Esophagus muscularis mucosa (tissue), 4 donors: ENCODE data around the gene CDK5R2. TPM values are rescaled to one million over a fixed set of nuclear protein-coding genes. Genes with fewer than 3 reads are reported as not detected.

Source experiments
- DNase-seq: peaks from one replicate; pipeline ENCODE4 v3.0.0-alpha.2; 2017; ENCODE audit errors: extremely low spot score
- H3K27ac ChIP-seq, 4 donors: fragments of 200-600 bp; sonication (generic); replicated peaks in 1 of 4; 1 replicate in 3 of 4; 2 replicates in 1 of 4; pipeline ENCODE4 v1.5.1; 2016 to 2019; ENCODE audit warnings: mild to moderate bottlenecking in 1 of 4
- H3K27me3 ChIP-seq, 4 donors: fragments of 200-600 bp; sonication (generic); one replicate each; pipeline versions ENCODE4 v1.5.1 to v1.6.0; 2016 to 2019
- H3K36me3 ChIP-seq, 4 donors: fragments of 200-600 bp; sonication (generic); one replicate each; pipeline ENCODE4 v1.5.1; 2016 to 2019
- H3K4me1 ChIP-seq, 4 donors: fragments of 200-600 bp; sonication (generic); one replicate each; pipeline ENCODE4 v1.5.1; 2016 to 2019
- H3K4me3 ChIP-seq, 4 donors: fragments of 200-600 bp; sonication (generic); 1 replicate in 2 of 4; 2 replicates in 2 of 4; pipeline ENCODE4 v1.5.1; 2016 to 2019; ENCODE audit warnings: mild to moderate bottlenecking in 4 of 4, moderate library complexity in 1 of 4
- H3K9me3 ChIP-seq, 4 donors: fragments of 200-600 bp; sonication (generic); 1 replicate in 3 of 4; 2 replicates in 1 of 4; pipeline ENCODE4 v1.5.1; 2016 to 2019
- EP300 ChIP-seq: sonication (generic); formaldehyde crosslinking; IDR thresholded peaks from one replicate; pipeline ENCODE4 v1.6.1; 2017; ENCODE audit warnings: antibody characterized with exemption
- POLR2A ChIP-seq: fragments of 450-650 bp; IDR thresholded peaks from one replicate; pipeline ENCODE4 v1.6.1; 2017; ENCODE audit warnings: antibody characterized with exemption, moderate library complexity, mild to moderate bottlenecking, low read depth
- POLR2AphosphoS5 ChIP-seq, 2 donors: sonication (generic); formaldehyde crosslinking; IDR thresholded peaks; one replicate each; pipeline ENCODE4 v1.6.1; 2017; ENCODE audit warnings: antibody characterized with exemption in 2 of 2
- WGBS: methylation state at CpG from one replicate; pipeline ENCODE4 v1.1.5; 2018; 5-methylcytosine and 5-hydroxymethylcytosine counted together
- intact Hi-C: fragments of 100-400 bp; cut with DNase I; formaldehyde crosslinking; loops from one replicate; pipeline ENCODE4 v1.15.1; 2023
- total RNA-seq, 4 donors: library from RNA; depleted of rRNA; stranded (reverse); fragments of >200 nt; gene quantifications; one replicate each; pipeline versions ENCODE4 v1.1.0 to v1.2.1, GENCODE V29; 2016
- TF ChIP-seq, protein P1 (sequence below), 3 experiments: fragments of 200-600 bp in 2 of 3; fragments of 450-650 bp in 1 of 3; sonication (generic) in 2 of 3; IDR thresholded peaks; one replicate each; pipeline ENCODE4 v1.5.1; 2017 to 2019; ENCODE audit warnings: antibody characterized with exemption in 3 of 3, mild to moderate bottlenecking in 2 of 3, moderate library complexity in 1 of 3

Gene CDK5R2
- total RNA-seq, 4 donors from 2014 or later, result under 0.01 to 0.52 (median 0.33) TPM; not detected in 1

DNA sequence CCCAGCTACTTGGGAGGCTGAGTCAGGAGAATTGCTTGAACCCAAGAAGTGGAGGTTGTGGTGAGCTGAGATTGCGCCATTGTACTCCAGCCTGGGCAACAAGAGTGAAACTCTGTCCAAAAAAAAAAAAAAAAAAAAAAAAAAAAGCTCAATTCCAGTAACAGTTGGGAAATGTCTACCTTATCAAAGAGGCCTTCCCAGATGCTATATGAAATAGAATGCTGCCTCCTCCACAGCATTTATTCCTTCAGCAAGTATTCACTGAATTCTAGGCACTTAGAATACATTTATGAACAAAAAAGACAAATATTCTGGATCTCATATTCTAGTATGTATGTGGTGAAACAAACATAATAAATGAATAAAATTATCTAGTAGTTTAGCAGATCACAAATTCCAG, 12.8 kb upstream of the CDK5R2 start:
- H3K27me3 ChIP-seq, result peaks cover 0 to 63% (median 3%) of the 10 kb centered on the region in 4 donors
- intact Hi-C loops, result no loop called here
- 69% methylated on average over 1 of the region's 1 CpG for WGBS

DNA sequence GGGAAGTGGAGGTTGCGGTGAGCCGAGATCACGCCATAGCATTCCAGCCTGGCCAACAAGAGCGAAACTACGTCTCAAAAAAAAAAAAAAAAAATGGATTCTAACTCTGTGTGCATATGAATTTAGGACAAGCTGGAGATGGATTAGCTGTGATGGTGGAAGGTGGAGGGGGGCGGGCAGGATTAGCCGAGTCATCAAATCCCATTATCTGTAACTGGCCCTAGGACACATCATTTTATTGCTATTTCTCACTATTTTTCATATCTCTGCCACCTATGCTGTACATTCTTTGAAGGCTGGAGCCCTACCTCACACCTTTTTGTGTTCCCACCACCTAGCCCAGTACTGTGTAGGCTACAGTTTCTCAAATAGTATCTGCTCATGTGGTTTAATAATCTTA, 7.3 kb upstream of the CDK5R2 start:
- no peak for TF ChIP-seq POLR2A
- TF ChIP-seq, protein P1, sequence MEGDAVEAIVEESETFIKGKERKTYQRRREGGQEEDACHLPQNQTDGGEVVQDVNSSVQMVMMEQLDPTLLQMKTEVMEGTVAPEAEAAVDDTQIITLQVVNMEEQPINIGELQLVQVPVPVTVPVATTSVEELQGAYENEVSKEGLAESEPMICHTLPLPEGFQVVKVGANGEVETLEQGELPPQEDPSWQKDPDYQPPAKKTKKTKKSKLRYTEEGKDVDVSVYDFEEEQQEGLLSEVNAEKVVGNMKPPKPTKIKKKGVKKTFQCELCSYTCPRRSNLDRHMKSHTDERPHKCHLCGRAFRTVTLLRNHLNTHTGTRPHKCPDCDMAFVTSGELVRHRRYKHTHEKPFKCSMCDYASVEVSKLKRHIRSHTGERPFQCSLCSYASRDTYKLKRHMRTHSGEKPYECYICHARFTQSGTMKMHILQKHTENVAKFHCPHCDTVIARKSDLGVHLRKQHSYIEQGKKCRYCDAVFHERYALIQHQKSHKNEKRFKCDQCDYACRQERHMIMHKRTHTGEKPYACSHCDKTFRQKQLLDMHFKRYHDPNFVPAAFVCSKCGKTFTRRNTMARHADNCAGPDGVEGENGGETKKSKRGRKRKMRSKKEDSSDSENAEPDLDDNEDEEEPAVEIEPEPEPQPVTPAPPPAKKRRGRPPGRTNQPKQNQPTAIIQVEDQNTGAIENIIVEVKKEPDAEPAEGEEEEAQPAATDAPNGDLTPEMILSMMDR (IDR thresholded peaks at IDR 0.05), result no peak
- no peak for TF ChIP-seq EP300
- TF ChIP-seq POLR2AphosphoS5 (IDR thresholded peaks at IDR 0.05), result no peak
- no peak overlapping the region for H3K4me3 ChIP-seq
- no peaks in the 10 kb centered on the region for H3K36me3 ChIP-seq
- H3K9me3 ChIP-seq, result no peaks in the 10 kb centered on the region
- no peaks in the 10 kb centered on the region for H3K4me1 ChIP-seq
- H3K27ac ChIP-seq, result no peak overlapping the region
- intact Hi-C loops, result no loop called here
- H3K27me3 ChIP-seq, result peaks cover 0 to 79% (median 0%) of the 10 kb centered on the region in 4 donors
- DNase-seq, result no peak
- 93% methylated on average over 7 of the region's 7 CpGs for WGBS

More for the DNA sequence above, 12.8 kb upstream of the CDK5R2 start:
- Histone ChIP-seq H3K4me1 (no peaks in the 10 kb centered on the region), H3K27ac (no peak overlapping the region), H3K9me3 (no peaks in the 10 kb centered on the region), H3K36me3 (no peaks in the 10 kb centered on the region), H3K4me3 (no peak overlapping the region)
- TF ChIP-seq EP300 (no peak), POLR2A (no peak), POLR2AphosphoS5 (IDR thresholded peaks at IDR 0.05) (no peak)
- TF ChIP-seq, protein P1 (IDR thresholded peaks at IDR 0.05), result no peak
- no peak for DNase-seq

DNA sequence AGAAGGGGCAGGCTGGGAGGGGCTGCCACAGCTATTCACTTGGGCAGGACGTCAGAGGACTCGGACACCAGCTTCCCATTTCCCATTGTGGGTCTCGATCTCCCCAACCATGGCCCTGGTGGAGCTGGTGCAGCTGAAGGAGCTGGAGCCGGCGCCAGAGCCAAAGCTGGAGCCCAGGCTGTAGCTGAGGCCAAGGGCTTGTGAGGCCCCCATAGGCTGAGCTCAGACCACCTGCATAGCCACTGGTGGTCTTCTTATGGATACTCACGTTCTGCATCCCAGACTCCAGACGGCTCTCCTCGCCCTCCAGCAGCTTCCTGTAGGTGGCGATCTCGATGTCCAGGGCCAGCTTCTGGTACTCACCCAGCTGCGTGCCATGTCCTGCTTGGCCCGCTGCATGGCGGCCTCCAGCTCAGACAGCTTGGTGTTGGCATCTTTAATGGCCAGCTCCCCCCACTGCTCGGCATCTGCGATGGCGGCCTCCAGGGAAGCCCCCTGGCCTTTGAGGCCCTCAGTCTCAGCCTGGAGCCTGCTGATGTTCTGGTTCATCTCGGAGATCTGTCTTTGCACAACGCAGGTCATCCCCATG, 6.0 kb upstream of the CDK5R2 start:
- Histone ChIP-seq H3K27me3 (peaks cover 0 to 81% (median 0%) of the 10 kb centered on the region in 4 donors), H3K4me3 (no peak overlapping the region), H3K27ac (no peak overlapping the region), H3K4me1 (no peaks in the 10 kb centered on the region), H3K36me3 (no peaks in the 10 kb centered on the region), H3K9me3 (no peaks in the 10 kb centered on the region)
- no peak for TF ChIP-seq EP300
- TF ChIP-seq POLR2A, result no peak
- TF ChIP-seq POLR2AphosphoS5 (IDR thresholded peaks at IDR 0.05), result no peak
- TF ChIP-seq, protein P1 (IDR thresholded peaks at IDR 0.05), result no peak
- intact Hi-C loops, result no loop called here
- 76% methylated on average over 7 of the region's 18 CpGs for WGBS
- no peak for DNase-seq

DNA sequence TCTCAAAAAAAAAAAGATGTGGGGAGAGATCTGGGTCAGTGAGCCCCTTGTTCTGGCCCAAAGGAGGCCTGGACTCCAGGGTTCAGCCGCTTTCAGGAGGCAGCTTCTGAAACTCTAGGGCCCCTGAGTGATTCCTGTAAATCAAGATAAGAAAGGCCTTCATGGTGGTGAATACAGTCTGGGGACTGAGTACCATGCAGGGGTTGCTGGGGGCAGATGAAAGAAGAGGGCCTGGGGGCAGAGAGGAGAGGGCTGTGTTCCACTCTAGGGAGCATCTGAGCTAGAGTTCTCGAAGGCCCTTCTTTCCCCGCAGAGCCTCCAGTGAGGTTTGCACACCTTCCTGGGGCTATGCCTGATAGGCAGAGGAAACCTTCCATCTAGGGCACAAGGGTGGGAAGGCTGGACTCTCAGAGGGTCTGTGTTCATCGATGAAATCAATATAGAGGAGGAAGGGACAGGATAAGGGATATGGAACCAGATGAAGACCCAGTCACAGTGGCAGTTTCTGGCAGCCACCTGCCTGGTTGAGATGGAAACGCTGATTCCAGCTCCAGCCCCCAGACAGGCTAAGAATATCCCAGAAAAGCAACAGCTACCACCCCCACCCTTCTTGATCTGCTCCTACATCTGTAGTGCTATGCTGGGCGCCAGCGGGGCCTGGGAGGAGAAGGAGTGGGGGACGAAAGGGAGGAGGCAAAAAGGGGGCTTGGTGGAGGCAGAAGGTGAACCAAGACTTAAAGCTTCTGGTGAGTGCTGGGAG, 4.7 kb upstream of the CDK5R2 start:
- peaks cover 0 to 91% (median 8%) of the 10 kb centered on the region in 4 donors for H3K27me3 ChIP-seq
- 72% methylated on average over 8 of the region's 8 CpGs for WGBS
- no peak for DNase-seq

More for the DNA sequence above, 4.7 kb upstream of the CDK5R2 start:
- intact Hi-C loops, result no loop called here
- TF ChIP-seq POLR2AphosphoS5 (IDR thresholded peaks at IDR 0.05), result no peak
- TF ChIP-seq POLR2A, result no peak
- TF ChIP-seq, protein P1 (IDR thresholded peaks at IDR 0.05), result no peak
- Histone ChIP-seq H3K27ac (no peak overlapping the region), H3K36me3 (no peaks in the 10 kb centered on the region), H3K4me1 (peaks cover 0 to 9% (median 8%) of the 10 kb centered on the region in 4 donors), H3K4me3 (no peak overlapping the region), H3K9me3 (no peaks in the 10 kb centered on the region)
